Esophagus muscularis mucosa (tissue), 4 donors: ENCODE results near the gene NUP98. TPM values are rescaled to one million over a fixed set of nuclear protein-coding genes. Genes with fewer than 3 reads are reported as not detected.
A peak's percentile ranks its signal among the peaks of the same experiment; 100 is the strongest.

ENCODE experiments used
- DNase-seq: peaks from one replicate; pipeline ENCODE4 v3.0.0-alpha.2; 2017; ENCODE audit errors: extremely low spot score
- H3K27ac ChIP-seq, 4 donors: fragments of 200-600 bp; sonication (generic); replicated peaks in 1 of 4; 1 replicate in 3 of 4; 2 replicates in 1 of 4; pipeline ENCODE4 v1.5.1; 2016 to 2019; ENCODE audit warnings: mild to moderate bottlenecking in 1 of 4
- H3K27me3 ChIP-seq, 4 donors: fragments of 200-600 bp; sonication (generic); one replicate each; pipeline versions ENCODE4 v1.5.1 to v1.6.0; 2016 to 2019
- H3K36me3 ChIP-seq, 4 donors: fragments of 200-600 bp; sonication (generic); one replicate each; pipeline ENCODE4 v1.5.1; 2016 to 2019
- H3K4me1 ChIP-seq, 4 donors: fragments of 200-600 bp; sonication (generic); one replicate each; pipeline ENCODE4 v1.5.1; 2016 to 2019
- H3K4me3 ChIP-seq, 4 donors: fragments of 200-600 bp; sonication (generic); 1 replicate in 2 of 4; 2 replicates in 2 of 4; pipeline ENCODE4 v1.5.1; 2016 to 2019; ENCODE audit warnings: mild to moderate bottlenecking in 4 of 4, moderate library complexity in 1 of 4
- H3K9me3 ChIP-seq, 4 donors: fragments of 200-600 bp; sonication (generic); 1 replicate in 3 of 4; 2 replicates in 1 of 4; pipeline ENCODE4 v1.5.1; 2016 to 2019
- EP300 ChIP-seq: sonication (generic); formaldehyde crosslinking; IDR thresholded peaks from one replicate; pipeline ENCODE4 v1.6.1; 2017; ENCODE audit warnings: antibody characterized with exemption
- POLR2A ChIP-seq: fragments of 450-650 bp; IDR thresholded peaks from one replicate; pipeline ENCODE4 v1.6.1; 2017; ENCODE audit warnings: antibody characterized with exemption, moderate library complexity, mild to moderate bottlenecking, low read depth
- POLR2AphosphoS5 ChIP-seq, 2 donors: sonication (generic); formaldehyde crosslinking; IDR thresholded peaks; one replicate each; pipeline ENCODE4 v1.6.1; 2017; ENCODE audit warnings: antibody characterized with exemption in 2 of 2
- WGBS: methylation state at CpG from one replicate; pipeline ENCODE4 v1.1.5; 2018; 5-methylcytosine and 5-hydroxymethylcytosine counted together
- intact Hi-C: fragments of 100-400 bp; cut with DNase I; formaldehyde crosslinking; loops from one replicate; pipeline ENCODE4 v1.15.1; 2023
- total RNA-seq, 4 donors: library from RNA; depleted of rRNA; stranded (reverse); fragments of >200 nt; gene quantifications; one replicate each; pipeline versions ENCODE4 v1.1.0 to v1.2.1, GENCODE V29; 2016
- TF ChIP-seq, protein P1 (sequence below), 3 experiments: fragments of 200-600 bp in 2 of 3; fragments of 450-650 bp in 1 of 3; sonication (generic) in 2 of 3; IDR thresholded peaks; one replicate each; pipeline ENCODE4 v1.5.1; 2017 to 2019; ENCODE audit warnings: antibody characterized with exemption in 3 of 3, mild to moderate bottlenecking in 2 of 3, moderate library complexity in 1 of 3

Gene NUP98
- total RNA-seq, 4 donors from 2014 or later = 67.7 to 117 (median 89.8) TPM

DNA sequence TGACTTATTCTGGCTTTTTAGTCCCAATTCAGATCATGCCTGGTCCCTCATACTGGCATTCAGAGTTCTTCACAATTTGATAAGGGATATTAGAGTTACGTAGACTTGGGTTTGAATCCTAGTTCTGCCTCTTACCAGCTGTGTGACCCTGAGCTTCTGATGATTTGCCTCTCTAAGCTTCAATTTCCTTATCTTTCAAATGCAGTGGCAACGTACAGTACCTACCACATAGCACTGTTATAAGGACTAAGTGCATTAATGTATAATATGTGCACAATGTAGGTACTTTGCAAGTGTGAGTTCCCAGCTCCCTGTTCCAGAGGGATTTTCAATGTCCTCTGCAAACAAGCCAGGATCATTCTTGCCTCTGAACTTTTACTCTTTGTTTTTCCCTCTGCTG is 36.1 kb upstream of the NUP98 start:
- no peaks in the 10 kb centered on the region for H3K9me3 ChIP-seq
- WGBS = 100% methylated on average over 2 of the region's 2 CpGs
- H3K27me3 ChIP-seq = no peaks in the 10 kb centered on the region
- no peak overlapping the region for H3K27ac ChIP-seq
- peaks cover 68 to 77% (median 75%) of the 10 kb centered on the region in 4 donors for H3K4me1 ChIP-seq
- peaks cover 9 to 38% (median 17%) of the 10 kb centered on the region in 4 donors for H3K36me3 ChIP-seq
- no peak overlapping the region for H3K4me3 ChIP-seq
- intact Hi-C loops = no loop called here
- DNase-seq = no peak
- TF ChIP-seq EP300 (no peak), POLR2A (no peak), POLR2AphosphoS5 (IDR thresholded peaks at IDR 0.05) (no peak)
- TF ChIP-seq, protein P1, sequence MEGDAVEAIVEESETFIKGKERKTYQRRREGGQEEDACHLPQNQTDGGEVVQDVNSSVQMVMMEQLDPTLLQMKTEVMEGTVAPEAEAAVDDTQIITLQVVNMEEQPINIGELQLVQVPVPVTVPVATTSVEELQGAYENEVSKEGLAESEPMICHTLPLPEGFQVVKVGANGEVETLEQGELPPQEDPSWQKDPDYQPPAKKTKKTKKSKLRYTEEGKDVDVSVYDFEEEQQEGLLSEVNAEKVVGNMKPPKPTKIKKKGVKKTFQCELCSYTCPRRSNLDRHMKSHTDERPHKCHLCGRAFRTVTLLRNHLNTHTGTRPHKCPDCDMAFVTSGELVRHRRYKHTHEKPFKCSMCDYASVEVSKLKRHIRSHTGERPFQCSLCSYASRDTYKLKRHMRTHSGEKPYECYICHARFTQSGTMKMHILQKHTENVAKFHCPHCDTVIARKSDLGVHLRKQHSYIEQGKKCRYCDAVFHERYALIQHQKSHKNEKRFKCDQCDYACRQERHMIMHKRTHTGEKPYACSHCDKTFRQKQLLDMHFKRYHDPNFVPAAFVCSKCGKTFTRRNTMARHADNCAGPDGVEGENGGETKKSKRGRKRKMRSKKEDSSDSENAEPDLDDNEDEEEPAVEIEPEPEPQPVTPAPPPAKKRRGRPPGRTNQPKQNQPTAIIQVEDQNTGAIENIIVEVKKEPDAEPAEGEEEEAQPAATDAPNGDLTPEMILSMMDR (IDR thresholded peaks at IDR 0.05) = no peak

DNA sequence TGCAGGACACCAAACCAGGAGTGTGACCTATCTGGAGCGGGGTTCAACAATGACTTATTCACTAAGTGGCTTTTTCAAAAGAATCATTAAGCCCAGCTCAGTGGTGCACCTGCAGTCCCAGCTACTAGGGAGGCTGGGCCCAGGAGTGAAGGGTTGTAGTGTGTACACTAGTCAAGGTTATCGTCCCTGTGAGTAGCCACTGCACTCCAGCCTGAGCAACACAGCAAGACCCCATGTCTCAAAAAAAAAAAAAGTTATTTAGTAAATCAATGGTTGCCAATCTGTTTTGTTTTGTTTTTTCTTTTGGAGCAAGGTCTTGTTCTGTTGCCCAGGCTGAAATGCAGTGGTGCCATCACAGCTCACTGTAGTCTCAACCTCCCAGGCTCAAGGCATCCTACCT is 35.5 kb upstream of the NUP98 start:
- no peak for DNase-seq
- Histone ChIP-seq H3K4me3 (no peak overlapping the region), H3K36me3 (peaks cover 14 to 44% (median 23%) of the 10 kb centered on the region in 4 donors), H3K9me3 (no peaks in the 10 kb centered on the region), H3K27ac (peak overlapping the region in 1 of 4 donors; percentile 2), H3K4me1 (peaks cover 63 to 70% (median 69%) of the 10 kb centered on the region in 4 donors), H3K27me3 (no peaks in the 10 kb centered on the region)
- WGBS = 90% methylated on average over 2 of the region's 2 CpGs
- no peak for TF ChIP-seq POLR2A
- TF ChIP-seq, protein P1 (IDR thresholded peaks at IDR 0.05) = no peak
- no peak for TF ChIP-seq POLR2AphosphoS5 (IDR thresholded peaks at IDR 0.05)
- TF ChIP-seq EP300 = no peak
- intact Hi-C loops = no loop called here

DNA sequence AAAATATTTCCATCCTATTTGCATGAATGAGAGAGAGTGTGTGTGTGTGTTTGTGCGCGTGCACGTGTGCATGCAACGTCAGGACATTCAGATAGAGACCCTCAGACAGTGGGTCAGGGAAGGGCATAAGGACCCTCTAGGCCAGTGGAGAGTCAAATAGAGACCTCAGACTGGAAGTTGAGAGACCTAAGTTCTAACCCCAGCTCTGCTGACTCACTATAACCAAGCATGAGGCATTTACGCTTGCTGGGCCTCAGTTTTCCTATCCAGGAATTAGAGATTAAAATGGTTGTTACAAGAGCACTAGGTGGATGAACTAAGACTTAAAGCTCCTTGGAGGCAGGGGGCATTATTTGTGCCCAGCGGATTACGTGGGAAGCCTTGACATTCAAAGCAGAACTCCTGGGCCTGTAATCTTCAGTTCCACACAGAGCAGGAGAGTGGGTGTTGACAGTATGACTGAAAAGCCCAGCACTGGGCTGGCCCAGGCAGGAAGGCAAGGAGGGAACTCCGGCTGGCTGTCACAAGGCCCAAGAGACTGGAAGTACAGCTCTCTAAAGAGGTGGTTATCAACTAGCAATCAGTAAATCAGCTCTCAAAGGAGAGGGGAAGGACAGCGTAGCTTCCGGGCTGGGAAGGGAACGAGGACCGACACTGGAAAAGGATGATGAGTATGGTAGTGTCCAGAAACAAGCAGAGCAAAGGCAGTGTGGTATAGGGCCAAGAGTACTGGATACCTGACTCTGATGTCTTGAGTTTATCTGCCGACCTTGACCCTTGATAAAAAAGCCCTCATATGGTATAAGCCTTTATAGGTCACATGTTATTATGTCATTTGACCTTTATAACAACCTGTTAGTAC is 34.3 kb upstream of the NUP98 start:
- intact Hi-C loops = no loop called here
- TF ChIP-seq, protein P1 (IDR thresholded peaks at IDR 0.05) = no peak
- TF ChIP-seq POLR2A = no peak
- no peak for TF ChIP-seq EP300
- no peak for TF ChIP-seq POLR2AphosphoS5 (IDR thresholded peaks at IDR 0.05)
- no peaks in the 10 kb centered on the region for H3K9me3 ChIP-seq
- no peaks in the 10 kb centered on the region for H3K27me3 ChIP-seq
- no peak overlapping the region for H3K4me3 ChIP-seq
- peaks cover 52 to 58% (median 57%) of the 10 kb centered on the region in 4 donors for H3K4me1 ChIP-seq
- peak overlapping the region in 2 of 4 donors; percentile 2 to 6 for H3K27ac ChIP-seq
- no peak for DNase-seq
- peaks cover 26 to 56% (median 35%) of the 10 kb centered on the region in 4 donors for H3K36me3 ChIP-seq
- 72% methylated on average over 9 of the region's 13 CpGs for WGBS

DNA sequence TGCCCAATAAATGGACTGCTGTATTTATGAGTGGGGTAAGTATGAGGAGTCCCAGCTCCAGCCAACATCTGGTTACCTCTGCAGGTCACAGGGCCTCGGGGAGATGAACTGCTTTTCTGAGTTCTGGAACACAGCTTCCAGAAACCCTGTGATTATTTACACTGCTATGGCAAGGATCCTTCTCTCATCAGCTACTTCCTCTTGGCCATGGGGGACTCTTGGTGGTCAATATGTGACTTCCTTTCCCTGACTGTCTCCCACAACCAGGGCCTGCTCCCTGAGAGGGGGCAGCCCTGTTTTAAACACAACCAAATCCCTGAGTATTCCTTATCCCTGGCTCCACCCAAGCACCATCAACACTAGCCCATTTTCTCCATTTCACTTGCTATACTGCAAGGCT is 33.4 kb upstream of the NUP98 start:
- TF ChIP-seq, protein P1 (IDR thresholded peaks at IDR 0.05) = no peak
- TF ChIP-seq EP300 = no peak
- TF ChIP-seq POLR2AphosphoS5 (IDR thresholded peaks at IDR 0.05) = no peak
- no peak for TF ChIP-seq POLR2A

More for the DNA sequence above, 33.4 kb upstream of the NUP98 start:
- intact Hi-C loops = no loop called here
- Histone ChIP-seq H3K27me3 (no peaks in the 10 kb centered on the region), H3K36me3 (peaks cover 29 to 65% (median 43%) of the 10 kb centered on the region in 4 donors), H3K4me3 (no peak overlapping the region), H3K27ac (peak overlapping the region in 1 of 4 donors; percentile 2), H3K9me3 (no peaks in the 10 kb centered on the region), H3K4me1 (peaks cover 43 to 49% (median 49%) of the 10 kb centered on the region in 4 donors)
- no peak for DNase-seq
- WGBS = 83% methylated on average over 1 of the region's 1 CpG
